AG04450 (cell line): Measurements from ENCODE around the gene MAPKAP1. TPM values are rescaled to one million over a fixed set of nuclear protein-coding genes. Genes with fewer than 3 reads are reported as not detected.

Experiments
- CTCF ChIA-PET: fragments of 300-600, 350-600 bp; formaldehyde crosslinking; extraction: SDS; loops from one replicate; lab custom pipeline; 2022; ENCODE audit warnings: antibody characterized with exemption, inconsistent platforms; lab: Charles Lee
- POLR2A ChIA-PET: fragments of 350-600 bp; formaldehyde crosslinking; extraction: SDS; loops from one replicate; lab custom pipeline; 2021; ENCODE audit warnings: antibody characterized with exemption, inconsistent platforms; lab: Yijun Ruan, JAX
- DNase-seq: peaks from one replicate; pipeline ENCODE4 v3.0.0-alpha.2; 2011; ENCODE audit warnings: low read depth, low spot score
- H3K27ac ChIP-seq: one replicate; pipeline ENCODE4 v1.5.1; 2012; ENCODE audit warnings: low read depth, low read length, control low read depth
- H3K27me3 ChIP-seq: one replicate; pipeline ENCODE4 v1.6.0; 2012; ENCODE audit warnings: low read length; ENCODE audit not compliant: control insufficient read depth, insufficient read depth
- H3K4me3 ChIP-seq: 2 replicates; pipeline ENCODE4 v1.5.1; 2011; ENCODE audit warnings: mild to moderate bottlenecking, low read depth, low read length, control low read depth
- H3K9me3 ChIP-seq: 2 replicates; pipeline ENCODE4 v1.5.1; 2012; ENCODE audit warnings: low read length; ENCODE audit not compliant: control insufficient read depth, insufficient read depth
- polyA plus RNA-seq: library from polyadenylated mRNA; depleted of rRNA; stranded (reverse); fragments of >200 nt; gene quantifications from 2 replicates; pipeline ENCODE4 v1.2.3, GENCODE V29; 2011
- TF ChIP-seq, protein P1 (sequence below): IDR thresholded peaks from 2 replicates; pipeline ENCODE4 v1.5.1; 2011; ENCODE audit warnings: low read depth, low read length, control low read depth, inconsistent platforms

Gene MAPKAP1
- polyA plus RNA-seq, 1 experiment = 140 TPM

DNA sequence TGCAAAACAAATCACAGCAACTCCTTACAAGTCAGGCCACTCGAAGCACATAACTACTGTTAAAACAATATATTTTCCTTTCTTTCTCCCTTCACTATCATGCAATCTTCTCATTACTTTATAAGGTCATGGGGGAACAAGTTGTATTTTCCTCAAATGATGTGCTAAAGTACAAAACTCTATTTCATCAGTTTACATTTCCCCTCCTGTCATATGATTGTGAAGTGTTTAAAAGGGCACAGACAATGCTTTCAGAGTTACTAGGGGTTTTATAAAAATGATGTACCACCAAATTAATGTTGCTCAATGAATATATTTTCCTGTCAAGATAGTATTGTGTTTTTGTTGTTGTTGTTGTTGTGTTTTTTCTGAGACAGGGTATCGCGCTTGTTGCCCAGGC is 34.1 kb downstream of the MAPKAP1 start:
- DNase-seq = no peak
- ChIA-PET CTCF (no interaction called here), POLR2A (no interaction called here)
- Histone ChIP-seq H3K27me3 (no peaks in the 10 kb centered on the region), H3K4me3 (no peak overlapping the region), H3K9me3 (no peaks in the 10 kb centered on the region), H3K27ac (no peak overlapping the region)
- TF ChIP-seq, protein P1, sequence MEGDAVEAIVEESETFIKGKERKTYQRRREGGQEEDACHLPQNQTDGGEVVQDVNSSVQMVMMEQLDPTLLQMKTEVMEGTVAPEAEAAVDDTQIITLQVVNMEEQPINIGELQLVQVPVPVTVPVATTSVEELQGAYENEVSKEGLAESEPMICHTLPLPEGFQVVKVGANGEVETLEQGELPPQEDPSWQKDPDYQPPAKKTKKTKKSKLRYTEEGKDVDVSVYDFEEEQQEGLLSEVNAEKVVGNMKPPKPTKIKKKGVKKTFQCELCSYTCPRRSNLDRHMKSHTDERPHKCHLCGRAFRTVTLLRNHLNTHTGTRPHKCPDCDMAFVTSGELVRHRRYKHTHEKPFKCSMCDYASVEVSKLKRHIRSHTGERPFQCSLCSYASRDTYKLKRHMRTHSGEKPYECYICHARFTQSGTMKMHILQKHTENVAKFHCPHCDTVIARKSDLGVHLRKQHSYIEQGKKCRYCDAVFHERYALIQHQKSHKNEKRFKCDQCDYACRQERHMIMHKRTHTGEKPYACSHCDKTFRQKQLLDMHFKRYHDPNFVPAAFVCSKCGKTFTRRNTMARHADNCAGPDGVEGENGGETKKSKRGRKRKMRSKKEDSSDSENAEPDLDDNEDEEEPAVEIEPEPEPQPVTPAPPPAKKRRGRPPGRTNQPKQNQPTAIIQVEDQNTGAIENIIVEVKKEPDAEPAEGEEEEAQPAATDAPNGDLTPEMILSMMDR = no peak

- ChIA-PET CTCF (no interaction called here), POLR2A (no interaction called here)
- no peak overlapping the region for H3K4me3 ChIP-seq
- TF ChIP-seq, protein P1 = no peak
- H3K9me3 ChIP-seq = no peaks in the 10 kb centered on the region
- no peak for DNase-seq
- H3K27ac ChIP-seq = no peak overlapping the region
- H3K27me3 ChIP-seq = no peaks in the 10 kb centered on the region
These were observed 43.9 kb downstream of the MAPKAP1 start for GRCh38 chr9:125663127-125663526.

DNA sequence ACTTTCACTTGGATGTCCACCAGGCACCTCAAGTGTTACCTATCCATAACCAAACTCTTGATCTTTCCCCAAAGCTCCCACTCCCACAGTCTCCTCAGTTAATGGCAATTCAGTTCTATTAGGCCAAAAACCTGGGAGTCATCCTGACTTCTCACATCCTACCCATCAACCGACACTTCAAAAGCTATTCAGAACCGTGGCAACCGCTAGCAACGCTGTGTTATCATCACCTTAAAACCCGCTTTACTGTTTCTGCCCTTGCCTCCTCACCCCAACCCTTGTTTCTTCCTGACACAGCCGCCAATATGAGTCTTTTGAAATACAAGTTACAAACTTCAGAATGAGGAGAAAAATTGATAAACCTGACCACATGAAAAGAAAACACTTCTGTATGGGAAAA is 46.5 kb downstream of the MAPKAP1 start:
- TF ChIP-seq, protein P1 = no peak
- H3K4me3 ChIP-seq = no peak overlapping the region
- no peak for DNase-seq
- ChIA-PET CTCF (interaction anchor here (0.6 kb wide), 1 partner anchor 11 kb away, joined by 4 read pairs; no protein-coding TSS in a partner anchor), POLR2A (no interaction called here)
- H3K27ac ChIP-seq = no peak overlapping the region
- H3K27me3 ChIP-seq = no peaks in the 10 kb centered on the region
- H3K9me3 ChIP-seq = no peaks in the 10 kb centered on the region

GRCh38 chr9:125659954-125660353 is 47.1 kb downstream of the MAPKAP1 start:
- TF ChIP-seq, protein P1 = no peak
- Histone ChIP-seq H3K9me3 (no peaks in the 10 kb centered on the region), H3K27ac (no peak overlapping the region), H3K4me3 (no peak overlapping the region), H3K27me3 (no peaks in the 10 kb centered on the region)
- ChIA-PET CTCF (interaction anchor here (1.0 kb wide), 1 partner anchor 101 kb away, joined by 3 read pairs; no protein-coding TSS in a partner anchor), POLR2A (no interaction called here)
- no peak for DNase-seq

- Histone ChIP-seq H3K27me3 (no peaks in the 10 kb centered on the region), H3K9me3 (no peaks in the 10 kb centered on the region), H3K4me3 (no peak overlapping the region), H3K27ac (no peak overlapping the region)
- POLR2A ChIA-PET = no interaction called here
- TF ChIP-seq, protein P1 = no peak
- CTCF ChIA-PET = interaction anchor here (1.0 kb wide), 1 partner anchor 101 kb away, joined by 3 read pairs; no protein-coding TSS in a partner anchor
- DNase-seq = no peak
These were observed 47.7 kb downstream of the MAPKAP1 start for GRCh38 chr9:125659201-125659840.
